NCI-H187 (cell line): ENCODE data around the gene FBP1.
"Not testable (repeated sequence)": the region's sequence is repeated elsewhere in the genome, so short reads cannot be mapped to it uniquely, and the experiment has no call there.

Experiments
- DNase-seq, 2 experiments: peaks; one replicate each; lab custom pipeline; 2025; lab: John Stamatoyannopoulos, UW

FBP1 gene

DNA sequence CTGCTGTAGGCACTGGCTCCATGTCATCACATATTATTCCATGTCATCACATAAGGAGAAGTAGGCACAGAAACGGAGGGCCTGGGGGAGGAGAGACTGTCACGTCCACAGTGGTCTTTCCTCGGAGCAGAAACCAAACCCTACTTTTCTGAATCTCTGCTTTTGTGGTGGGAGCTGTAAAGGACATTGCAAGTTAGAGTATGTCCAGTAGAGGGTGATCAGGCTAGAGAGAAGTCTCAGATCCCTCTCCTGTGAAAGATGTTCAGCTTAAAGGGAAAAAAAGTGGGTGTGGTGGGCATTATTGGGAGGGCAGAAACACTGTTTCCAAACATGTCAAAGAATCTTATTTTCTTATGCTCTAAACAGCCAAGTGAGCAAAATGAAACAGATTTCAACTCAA is 26.3 kb downstream of the FBP1 start:
- no peak for DNase-seq

DNA sequence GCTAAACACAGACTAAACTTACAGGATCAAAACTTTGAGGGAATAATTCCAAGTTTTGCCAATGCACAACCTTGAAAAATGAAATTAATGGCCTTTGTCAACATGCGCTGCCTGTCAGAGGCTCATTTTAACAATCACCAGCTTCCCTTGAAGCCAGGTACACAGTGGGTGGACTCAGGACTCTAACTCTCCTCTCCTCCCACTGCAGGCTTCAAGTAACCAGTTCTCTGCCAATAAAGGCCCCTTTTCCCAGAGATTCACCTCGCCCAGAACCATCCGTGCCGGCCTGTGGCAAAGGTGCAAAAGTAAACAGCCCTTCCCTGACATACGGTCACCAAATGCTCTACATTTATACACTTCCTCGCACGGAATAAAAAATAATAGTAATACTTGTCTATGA is 27.2 kb downstream of the FBP1 start:
- DNase-seq = no peak

DNA sequence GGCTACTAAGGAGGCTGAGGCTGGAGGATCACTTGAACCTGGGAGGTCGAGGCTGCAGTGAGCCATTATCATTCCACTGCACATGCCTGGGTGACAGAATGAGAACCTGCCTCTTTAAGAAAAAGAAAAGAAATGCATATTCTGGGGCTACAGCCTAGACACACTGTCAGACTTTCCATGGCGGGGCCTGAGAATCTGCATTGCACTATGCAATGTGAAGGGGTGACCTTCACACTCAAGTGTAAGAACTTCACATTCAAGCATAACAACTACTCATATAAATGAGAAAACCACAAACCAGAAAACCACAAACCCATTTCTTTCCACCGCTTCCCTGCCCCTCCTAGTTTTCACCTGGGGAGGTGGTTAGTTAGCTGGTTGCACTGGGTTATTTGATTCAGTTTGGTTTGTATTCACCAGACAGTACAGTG is 27.7 kb downstream of the FBP1 start:
- DNase-seq = no peak

DNA sequence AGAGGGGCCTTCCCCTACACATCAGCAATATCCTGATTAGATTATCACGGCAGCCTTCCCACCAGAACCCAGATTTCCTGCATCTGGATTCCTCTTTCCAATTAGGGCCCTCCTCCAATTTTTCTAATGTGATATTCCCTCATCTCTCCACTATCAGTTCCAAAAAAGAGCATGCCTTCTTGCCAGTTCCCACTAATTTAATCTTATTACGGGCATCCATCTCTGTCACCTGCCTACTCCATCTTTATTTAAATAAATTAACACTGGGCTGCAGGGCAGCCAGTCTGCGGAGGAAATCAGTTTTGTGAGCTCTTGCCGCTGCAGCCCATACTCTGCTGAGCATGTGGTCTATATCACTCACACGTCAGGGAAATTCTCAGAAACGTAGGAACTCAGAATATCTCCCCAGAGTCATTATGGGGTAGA is 29.1 kb downstream of the FBP1 start:
- DNase-seq = no peak

DNA sequence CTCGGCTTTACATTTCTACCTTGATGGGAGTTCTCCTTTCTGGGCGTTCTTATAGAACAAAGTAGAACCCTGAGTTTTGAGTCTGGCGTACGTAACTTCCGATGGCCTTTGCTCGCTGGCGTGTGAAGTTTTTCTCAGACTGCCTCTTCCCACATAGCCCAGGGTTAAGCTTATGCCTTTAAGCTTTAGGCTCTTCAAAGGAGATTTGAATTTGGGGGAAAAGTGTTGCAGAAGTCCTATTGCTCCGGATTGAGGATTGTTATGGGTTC is 32.0 kb downstream of the FBP1 start:
- no peak for DNase-seq

DNA sequence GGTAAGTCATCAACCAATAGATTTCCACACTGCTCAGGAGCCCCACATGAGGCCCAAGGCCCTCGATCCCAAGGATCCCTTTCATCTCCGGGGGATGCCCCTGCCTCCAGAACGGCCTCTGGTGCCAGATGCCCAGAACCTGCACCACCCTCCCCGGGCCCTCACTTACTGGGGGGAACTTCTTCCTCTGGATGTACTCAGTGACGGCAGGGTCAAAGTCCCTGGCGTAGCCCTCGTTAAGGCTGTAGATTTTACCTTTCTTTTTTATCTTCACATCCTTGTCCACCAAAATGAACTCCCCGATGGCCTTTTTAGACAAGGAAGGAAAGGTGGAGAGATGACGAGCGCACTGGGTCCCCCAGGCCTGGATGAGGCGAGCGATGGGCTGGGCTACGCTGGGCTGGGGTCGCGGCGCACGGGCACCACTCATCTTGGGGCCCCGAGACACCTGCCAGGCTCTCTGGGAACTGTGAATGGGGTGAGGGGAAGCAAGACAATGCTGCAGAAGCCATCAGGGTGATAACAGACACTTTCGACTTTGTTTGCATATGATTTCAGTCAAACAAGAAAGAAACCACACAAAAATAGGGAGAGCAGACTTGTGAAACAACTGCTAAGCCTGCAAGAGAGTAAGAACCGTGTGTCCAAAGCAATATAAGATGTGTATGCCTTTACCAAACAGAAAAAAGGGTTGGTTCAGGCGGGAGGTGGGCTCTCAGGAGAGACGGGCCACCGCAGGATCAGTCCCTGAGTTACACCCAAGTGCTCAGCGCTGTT is 32.5 kb downstream of the FBP1 start:
- DNase-seq = no peak

DNA sequence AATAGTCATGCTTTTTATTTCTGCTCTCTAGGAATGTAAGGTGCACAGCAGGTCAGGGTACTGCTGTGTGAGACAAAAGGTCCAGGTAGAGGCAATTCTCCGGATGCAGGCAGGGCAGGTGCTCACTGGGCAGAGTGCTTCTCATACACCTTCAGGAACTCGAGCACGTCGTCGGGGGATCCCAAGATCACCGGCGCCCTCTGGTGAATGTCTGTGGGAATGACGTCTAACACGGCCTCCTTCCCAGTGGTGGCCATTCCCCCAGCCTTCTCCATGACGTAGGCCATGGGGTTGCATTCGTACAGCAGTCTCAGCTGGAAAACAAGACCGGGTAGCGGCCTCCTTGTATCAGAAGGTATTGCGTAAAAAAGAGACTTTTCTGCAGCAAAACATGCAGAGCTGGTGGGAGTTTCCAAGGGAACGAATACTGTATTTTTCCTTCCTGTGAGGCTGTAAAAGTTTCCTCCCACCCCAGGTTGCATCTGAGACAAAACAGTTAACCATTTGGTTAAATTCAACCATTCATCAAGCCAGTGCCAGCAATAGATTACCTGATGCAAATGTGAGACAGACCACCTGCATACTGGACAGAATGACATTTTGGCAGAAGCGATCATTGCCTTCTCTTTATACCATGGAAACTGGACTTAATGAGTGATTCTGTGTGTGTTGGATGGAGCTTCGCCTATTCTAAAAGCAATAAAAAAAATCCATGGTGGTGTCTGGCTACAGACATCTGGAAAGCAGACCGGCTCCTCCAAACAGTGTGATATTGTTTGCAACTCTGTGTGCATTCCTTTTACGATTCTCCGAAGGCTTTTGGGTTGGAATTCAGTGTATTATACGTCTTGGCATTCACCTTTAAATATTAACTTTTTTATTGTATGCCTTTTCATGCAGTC is 35.8 kb downstream of the FBP1 start:
- DNase-seq = no peak

DNA sequence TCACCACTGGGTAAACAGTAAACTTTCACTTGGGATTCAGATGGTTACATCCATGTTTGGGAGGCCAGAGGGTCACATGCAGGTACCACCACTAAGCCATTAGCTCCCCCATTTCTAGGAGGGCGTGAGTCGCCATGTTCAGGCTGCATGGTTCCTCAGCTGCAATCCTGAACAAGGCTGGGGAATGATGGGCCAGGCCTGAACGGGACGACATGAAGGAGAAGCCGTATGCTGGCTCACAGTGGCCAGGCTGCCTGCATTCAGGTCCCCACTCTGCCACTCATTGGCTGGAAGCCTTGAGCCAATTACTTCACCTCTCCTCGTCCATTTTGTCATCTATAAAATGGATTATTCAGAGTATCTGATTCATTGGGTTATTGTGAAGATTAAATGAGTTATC is 36.7 kb downstream of the FBP1 start:
- DNase-seq = no peak

DNA sequence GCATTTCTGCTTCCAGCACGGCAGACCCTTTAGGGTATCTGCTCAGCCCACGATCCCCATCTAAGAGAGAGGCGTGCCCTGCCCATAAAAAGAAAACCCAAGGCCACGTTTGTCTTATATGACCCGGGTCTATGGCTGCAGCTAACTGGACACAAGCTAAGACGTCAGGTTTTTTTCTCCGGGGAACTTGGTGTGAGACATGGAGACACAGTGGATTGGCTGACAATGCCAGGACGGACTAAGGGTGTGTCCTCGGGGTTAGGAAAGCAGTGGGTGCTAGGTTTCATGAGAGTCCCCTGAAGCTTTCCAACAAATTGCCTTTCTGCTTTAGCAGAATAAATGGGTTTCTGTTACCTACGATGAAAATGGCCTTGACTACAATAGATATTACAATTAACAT is 38.6 kb downstream of the FBP1 start:
- no peak for DNase-seq

DNA sequence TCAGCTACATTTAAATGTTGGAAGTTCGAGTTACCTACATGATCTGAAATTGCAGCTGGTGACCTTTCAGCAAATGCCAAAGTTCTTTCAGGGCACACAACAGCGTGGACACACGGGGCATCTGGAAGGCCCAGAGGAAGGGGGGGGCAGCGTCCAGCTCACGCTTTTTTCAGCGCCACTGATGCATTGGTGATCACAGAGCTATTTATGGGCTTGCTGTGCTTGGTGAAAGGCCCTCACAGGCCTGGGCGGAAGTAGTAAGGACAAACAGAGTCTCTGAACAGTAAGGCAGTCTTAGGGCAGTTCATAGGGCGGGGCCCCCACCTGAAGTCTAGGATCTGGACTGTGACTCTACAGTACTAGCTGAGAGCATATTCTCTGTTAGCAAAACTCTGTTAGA is 39.1 kb downstream of the FBP1 start:
- DNase-seq = no peak

DNA sequence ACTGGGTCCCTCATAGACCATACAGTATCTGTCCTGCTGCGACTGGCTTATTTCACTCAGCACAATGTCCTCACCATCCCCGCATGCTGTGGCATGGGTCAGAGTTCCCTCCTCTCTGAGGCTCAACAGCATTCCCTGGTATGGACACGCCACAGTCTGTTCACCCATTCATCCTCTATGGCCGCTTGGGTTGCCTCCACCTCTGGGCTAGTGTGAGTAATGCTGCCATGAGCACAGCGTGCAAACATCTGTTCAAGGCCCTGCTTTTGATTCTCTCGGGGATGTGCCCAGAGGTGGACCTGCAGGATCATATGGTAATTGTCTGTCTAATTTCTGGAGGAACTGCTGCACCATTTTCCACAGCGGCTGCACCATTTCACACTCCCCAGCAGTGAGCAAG is 40.2 kb downstream of the FBP1 start:
- DNase-seq = no peak

DNA sequence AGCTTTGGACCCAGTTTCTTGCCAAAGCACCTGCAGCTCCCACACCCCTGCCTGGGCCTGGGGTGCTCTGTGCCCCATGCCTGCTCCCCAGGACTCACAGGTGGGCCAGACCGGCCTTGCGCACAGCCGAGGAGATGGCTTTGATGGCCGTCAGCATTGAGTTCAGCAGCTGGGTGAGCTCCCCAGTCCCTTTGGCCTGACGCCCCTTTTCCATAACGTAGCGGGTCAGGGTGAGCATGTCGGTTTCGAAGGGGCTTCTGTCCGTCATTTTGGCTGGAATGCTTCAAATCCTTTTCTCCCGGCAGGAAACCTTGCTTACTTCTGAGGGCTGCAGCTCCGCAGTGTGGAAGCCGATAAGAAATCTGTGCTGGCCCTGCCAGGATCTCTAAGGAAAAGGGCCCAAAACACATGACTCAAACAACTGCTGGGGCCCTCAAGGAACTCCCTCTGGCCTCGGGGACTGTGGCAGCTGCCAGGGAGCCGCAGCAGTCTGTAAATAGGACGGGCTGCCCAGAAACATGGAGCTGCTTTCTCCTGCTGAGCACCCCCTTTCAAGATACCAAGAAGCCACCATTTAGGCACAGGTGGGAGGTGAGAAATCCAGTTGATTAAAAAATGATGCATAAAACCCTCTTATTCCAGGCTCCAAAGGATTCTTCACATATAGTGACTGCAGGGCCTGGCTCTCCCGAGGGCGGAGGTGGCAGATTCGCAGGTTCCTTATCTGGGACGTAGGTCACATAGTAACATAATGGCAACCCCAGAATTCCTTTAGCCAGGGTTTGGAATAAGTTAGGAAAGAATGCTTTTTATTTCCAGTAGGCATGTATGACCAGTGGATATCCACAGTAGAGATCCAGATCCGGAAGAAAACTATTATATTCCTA is 45.6 kb downstream of the FBP1 start, which contains the start of gene FBP2:
TSS of gene FBP2 (minus strand) at position 366 of the 887 bp plus-strand sequence. CDS start at position 268, 98 bp downstream.
- no peak for DNase-seq

DNA sequence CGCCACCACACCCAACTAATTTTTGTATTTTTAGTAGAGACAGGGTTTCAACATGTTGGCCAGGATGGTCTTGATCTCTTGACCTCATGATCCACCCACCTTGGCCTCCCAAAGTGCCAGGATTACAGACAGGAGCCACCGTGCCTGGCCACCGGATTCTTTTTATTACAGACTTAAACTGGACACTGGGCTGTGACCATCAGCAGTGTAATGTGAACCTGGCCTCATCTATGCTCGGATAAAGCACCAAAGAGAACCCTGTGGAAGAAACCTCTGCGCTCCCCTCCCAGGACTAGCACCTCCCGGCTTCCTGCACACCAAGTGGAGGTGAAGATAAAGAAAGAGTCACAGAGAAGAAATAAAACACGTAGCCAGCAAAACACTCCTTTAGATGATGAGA is 46.6 kb downstream of the FBP1 start:
- DNase-seq = not testable (repeated sequence)

DNA sequence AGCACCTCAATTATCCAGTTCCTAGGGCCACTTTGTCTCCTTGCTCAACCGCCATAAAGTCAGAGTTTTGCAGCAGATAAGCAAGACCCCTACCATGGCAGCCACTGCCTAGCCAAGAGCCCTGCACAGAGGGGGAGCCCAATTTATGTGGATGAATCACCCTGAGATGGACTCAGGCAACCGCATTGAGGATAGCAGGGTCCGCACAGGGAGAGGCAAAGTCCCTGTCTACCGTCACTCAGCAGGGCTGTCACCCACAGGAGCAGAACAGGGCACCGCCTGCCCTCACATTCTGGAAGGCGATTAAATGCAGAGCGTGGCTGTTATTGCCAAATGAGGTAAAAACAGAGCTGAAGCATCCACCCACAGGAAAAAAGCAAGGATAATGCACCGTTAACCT is 47.4 kb downstream of the FBP1 start:
- no peak for DNase-seq

DNA sequence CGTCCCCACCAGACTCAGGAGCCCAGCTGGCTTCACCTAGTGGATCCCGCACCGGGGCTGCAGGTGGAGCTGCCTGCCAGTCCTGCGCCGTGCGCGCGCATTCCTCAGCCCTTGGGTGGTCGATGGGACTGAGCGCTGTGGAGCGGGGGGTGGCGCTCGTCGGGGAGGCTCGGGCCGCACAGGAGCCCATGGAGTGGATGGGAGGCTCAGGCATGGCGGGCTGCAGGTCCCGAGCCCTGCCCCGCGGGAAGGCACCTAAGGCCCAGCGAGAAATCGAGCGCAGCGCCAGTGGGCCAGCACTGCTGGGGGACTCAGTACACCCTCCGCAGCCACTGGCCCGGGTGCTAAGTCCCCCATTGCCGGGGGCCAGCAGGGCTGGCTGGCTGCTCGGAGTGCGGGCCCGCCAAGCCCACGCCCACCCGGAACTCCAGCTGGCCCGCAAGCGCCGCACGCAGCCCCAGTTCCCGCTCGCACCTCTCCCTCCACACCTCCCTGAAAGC is 48.2 kb downstream of the FBP1 start:
- not testable (repeated sequence) for DNase-seq

DNA sequence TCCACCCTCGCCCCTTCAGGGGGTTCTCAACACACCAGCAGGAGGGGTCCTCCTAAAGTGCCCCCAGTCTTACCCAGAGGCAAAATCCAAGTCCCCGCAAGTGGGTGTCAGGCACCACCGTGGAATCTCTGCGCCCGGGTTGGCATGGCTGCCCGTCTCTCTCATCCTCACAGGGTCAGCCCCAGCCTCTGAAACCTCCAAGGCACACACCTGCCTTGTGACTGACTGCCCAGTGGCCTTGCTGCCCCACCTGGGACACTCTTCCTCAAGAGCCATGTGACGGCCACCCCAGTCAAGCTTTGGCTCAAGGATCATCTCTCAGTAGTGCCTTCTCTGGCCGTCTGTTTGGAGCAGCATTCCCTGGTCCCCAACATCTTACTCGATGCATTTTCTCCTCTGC is 50.6 kb downstream of the FBP1 start:
- no peak for DNase-seq

DNA sequence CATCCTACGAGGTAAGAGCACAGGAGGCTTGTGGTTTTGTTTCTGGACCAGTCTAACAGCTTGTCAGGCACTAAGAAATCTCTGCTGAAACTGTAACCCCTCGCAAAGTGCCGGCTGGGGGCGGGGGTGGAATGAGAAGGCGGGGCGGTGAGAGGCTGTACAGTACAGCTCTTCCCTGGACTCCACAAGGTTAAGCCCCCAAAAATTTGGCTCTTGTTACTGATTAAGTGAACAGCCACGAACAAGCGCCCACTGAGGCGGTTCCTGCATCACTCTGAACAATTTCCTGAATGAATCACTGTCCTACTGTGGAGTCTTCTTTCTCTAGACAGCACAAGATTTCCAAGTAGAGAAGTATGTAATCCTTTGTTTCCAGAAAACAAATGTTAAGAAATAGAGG is 52.5 kb downstream of the FBP1 start:
- DNase-seq = no peak

DNA sequence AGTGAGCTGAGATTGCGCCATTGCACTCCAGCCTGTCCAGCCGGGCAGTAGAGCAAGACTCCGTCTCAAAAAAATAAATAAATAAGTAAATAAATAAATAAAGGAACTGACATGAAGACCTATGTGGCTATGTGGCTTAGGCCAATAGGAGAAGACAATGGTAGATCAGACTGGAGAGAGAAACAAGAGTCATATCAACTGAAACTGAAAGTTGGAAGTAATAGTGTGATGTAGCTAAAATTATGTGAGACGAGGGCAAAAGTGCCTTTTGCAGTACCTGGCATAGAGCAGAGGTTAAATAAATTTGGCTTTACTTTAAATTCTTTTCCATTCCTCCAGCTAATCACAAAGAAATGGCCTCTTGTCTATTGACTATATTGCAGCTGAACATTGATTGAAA is 53.0 kb downstream of the FBP1 start:
- DNase-seq = no peak

DNA sequence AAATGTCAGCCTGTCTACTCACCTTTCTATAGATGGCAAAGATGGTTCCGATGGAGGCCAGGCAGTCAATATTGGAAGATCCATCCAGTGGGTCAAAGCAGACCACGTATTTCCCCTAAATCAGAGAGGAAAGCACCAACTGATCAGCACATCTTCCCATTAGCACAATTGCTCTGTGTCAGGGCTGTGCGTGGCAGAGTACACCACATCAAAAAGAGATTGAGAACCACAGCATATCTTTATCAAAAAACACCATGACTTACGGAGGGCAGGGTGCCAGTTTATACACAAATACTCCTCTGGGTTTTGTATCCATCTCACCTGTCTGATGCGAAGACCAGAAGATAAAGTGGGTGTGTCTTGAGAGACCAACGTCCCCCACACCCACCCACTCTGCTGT is 54.8 kb downstream of the FBP1 start:
- no peak for DNase-seq

DNA sequence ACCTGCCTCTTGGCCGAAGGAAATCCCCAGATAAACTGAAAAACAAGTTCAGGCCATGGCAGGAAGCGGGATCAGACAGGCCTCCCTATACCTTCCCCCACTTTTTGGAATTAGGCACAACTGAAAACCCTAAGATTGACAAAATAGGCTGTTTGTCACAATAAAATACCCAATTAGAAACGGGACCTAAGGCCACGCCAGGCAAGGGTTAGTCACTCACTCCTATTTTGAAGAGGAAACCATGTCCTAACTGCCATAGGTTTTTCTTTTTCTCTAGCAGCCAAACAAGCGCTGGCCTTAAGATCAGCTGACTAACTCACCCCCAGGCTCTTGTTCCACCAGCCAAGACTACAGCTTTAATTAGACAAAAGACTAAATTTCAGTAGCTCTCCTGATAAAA is 57.6 kb downstream of the FBP1 start:
- no peak for DNase-seq

DNA sequence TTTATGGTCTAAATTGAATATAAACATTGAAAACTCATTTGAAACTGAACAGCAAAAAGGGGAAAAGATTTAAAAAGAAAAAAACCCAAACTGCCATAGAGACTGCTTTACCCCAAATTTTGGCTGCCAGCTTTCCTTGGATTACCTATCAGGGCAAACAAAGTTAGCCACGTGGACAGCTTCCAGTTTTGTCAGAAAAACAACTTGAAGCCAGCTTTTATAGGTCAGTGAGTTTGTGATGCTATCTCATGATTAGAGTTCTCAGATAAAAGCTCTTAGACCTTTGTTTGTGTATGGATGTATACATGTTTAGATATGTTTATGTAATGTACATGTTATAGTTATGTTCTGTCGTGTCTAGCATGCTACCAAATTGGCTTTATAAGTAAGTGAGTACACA is 61.7 kb downstream of the FBP1 start:
- no peak for DNase-seq

DNA sequence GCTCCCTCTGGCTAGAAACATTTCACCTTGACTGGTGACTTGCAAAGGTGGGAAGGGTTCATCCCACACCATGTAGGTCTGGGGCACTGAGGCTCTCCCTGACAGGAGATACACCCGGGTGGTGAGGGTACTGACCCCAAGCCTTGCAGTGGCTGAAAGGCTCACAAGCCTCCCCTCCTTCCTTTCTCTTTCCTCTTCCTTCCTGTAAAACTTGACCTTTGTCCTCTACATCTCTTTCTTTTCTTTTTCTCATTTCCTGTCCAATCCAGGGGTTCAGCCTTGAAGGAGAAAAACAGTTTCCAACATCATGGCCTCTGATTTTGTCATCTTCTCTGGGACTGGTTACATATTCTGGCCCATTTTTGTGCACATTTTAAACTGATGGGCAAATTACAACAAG is 62.3 kb downstream of the FBP1 start:
- no peak for DNase-seq
